ENCODE results near the gene IL17C. TPM values are rescaled to one million over a fixed set of nuclear protein-coding genes. Genes with fewer than 3 reads are reported as not detected.

The IL17C gene
- total RNA-seq, 1 donor from 2014 or later, result 0.23 TPM

GRCh38 chr16:88684569-88685155, 46.3 kb downstream of the IL17C start:
- DNase-seq (ENCODE audit: low read depth, low spot score), result no peak
- Mint-ChIP-seq H3K4me1 (peaks cover 7% of the 10 kb centered on the region), H3K36me3 (ENCODE audit: low read depth) (no peaks in the 10 kb centered on the region), H3K27me3 (ENCODE audit: low read depth) (peaks cover 69% of the 10 kb centered on the region), H3K4me3 (no peak overlapping the region), H3K27ac (ENCODE audit: unreplicated experiment) (no peak overlapping the region), H3K9me3 (no peaks in the 10 kb centered on the region)
- no peak for TF ChIP-seq CTCF (conservative IDR thresholded peaks at IDR 0.05)

- H3K27ac Mint-ChIP-seq (ENCODE audit: unreplicated experiment), result no peak overlapping the region
- H3K9me3 Mint-ChIP-seq, result no peaks in the 10 kb centered on the region
- peaks cover 73% of the 10 kb centered on the region for H3K27me3 Mint-ChIP-seq (ENCODE audit: low read depth)
- H3K4me3 Mint-ChIP-seq, result peak overlapping the region; percentile 47
- DNase-seq (ENCODE audit: low read depth, low spot score), result no peak
- H3K36me3 Mint-ChIP-seq (ENCODE audit: low read depth), result no peaks in the 10 kb centered on the region
- peak; percentile 60 for TF ChIP-seq CTCF (conservative IDR thresholded peaks at IDR 0.05)
- H3K4me1 Mint-ChIP-seq, result peaks cover 7% of the 10 kb centered on the region
These were observed 47.0 kb downstream of the IL17C start for GRCh38 chr16:88685156-88686061.

- DNase-seq (ENCODE audit: low read depth, low spot score), result no peak
- H3K36me3 Mint-ChIP-seq (ENCODE audit: low read depth), result no peaks in the 10 kb centered on the region
- no peaks in the 10 kb centered on the region for H3K9me3 Mint-ChIP-seq
- H3K27me3 Mint-ChIP-seq (ENCODE audit: low read depth), result peaks cover 79% of the 10 kb centered on the region
- no peak for TF ChIP-seq CTCF (conservative IDR thresholded peaks at IDR 0.05)
- peaks cover 7% of the 10 kb centered on the region for H3K4me1 Mint-ChIP-seq
- no peak overlapping the region for H3K27ac Mint-ChIP-seq (ENCODE audit: unreplicated experiment)
- no peak overlapping the region for H3K4me3 Mint-ChIP-seq
These were observed 47.7 kb downstream of the IL17C start for GRCh38 chr16:88686062-88686438.

- H3K27ac Mint-ChIP-seq (ENCODE audit: unreplicated experiment), result no peak within 1 kb of the TSS
- peaks cover 81% of the 10 kb centered on the region for H3K27me3 Mint-ChIP-seq (ENCODE audit: low read depth)
- no peak for TF ChIP-seq CTCF (conservative IDR thresholded peaks at IDR 0.05)
- H3K4me3 Mint-ChIP-seq, result no peak within 1 kb of the TSS
- H3K4me1 Mint-ChIP-seq, result peaks cover 6% of the 10 kb centered on the region
- no peaks in the 10 kb centered on the region for H3K36me3 Mint-ChIP-seq (ENCODE audit: low read depth)
- DNase-seq (ENCODE audit: low read depth, low spot score), result peak; percentile 69
- H3K9me3 Mint-ChIP-seq, result no peaks in the 10 kb centered on the region
These were observed 48.3 kb downstream of the IL17C start, which contains the start of gene SNAI3 for GRCh38 chr16:88686439-88687253. SNAI3 (minus strand) TSS chr16:88686507; CDS start chr16:88686406, 101 bp downstream.

- no peaks in the 10 kb centered on the region for H3K36me3 Mint-ChIP-seq (ENCODE audit: low read depth)
- DNase-seq (ENCODE audit: low read depth, low spot score), result no peak
- TF ChIP-seq CTCF (conservative IDR thresholded peaks at IDR 0.05), result no peak
These were observed 48.8 kb downstream of the IL17C start for GRCh38 chr16:88687254-88687576.

More at GRCh38 chr16:88687254-88687576, 48.8 kb downstream of the IL17C start:
- peaks cover 4% of the 10 kb centered on the region for H3K4me1 Mint-ChIP-seq
- H3K9me3 Mint-ChIP-seq, result no peaks in the 10 kb centered on the region
- H3K27me3 Mint-ChIP-seq (ENCODE audit: low read depth), result peaks cover 76% of the 10 kb centered on the region
- no peak overlapping the region for H3K4me3 Mint-ChIP-seq
- H3K27ac Mint-ChIP-seq (ENCODE audit: unreplicated experiment), result no peak overlapping the region

All from neural crest cell (in vitro differentiated cells).